AG04450 (cell line): Measurements from ENCODE around the gene CHADL. TPM values are rescaled to one million over a fixed set of nuclear protein-coding genes. Genes with fewer than 3 reads are reported as not detected.

Experiments
- CTCF ChIA-PET: fragments of 300-600, 350-600 bp; formaldehyde crosslinking; extraction: SDS; loops from one replicate; lab custom pipeline; 2022; ENCODE audit warnings: antibody characterized with exemption, inconsistent platforms; lab: Charles Lee
- POLR2A ChIA-PET: fragments of 350-600 bp; formaldehyde crosslinking; extraction: SDS; loops from one replicate; lab custom pipeline; 2021; ENCODE audit warnings: antibody characterized with exemption, inconsistent platforms; lab: Yijun Ruan, JAX
- DNase-seq: peaks from one replicate; pipeline ENCODE4 v3.0.0-alpha.2; 2011; ENCODE audit warnings: low read depth, low spot score
- H3K27ac ChIP-seq: one replicate; pipeline ENCODE4 v1.5.1; 2012; ENCODE audit warnings: low read depth, low read length, control low read depth
- H3K27me3 ChIP-seq: one replicate; pipeline ENCODE4 v1.6.0; 2012; ENCODE audit warnings: low read length; ENCODE audit not compliant: control insufficient read depth, insufficient read depth
- H3K4me3 ChIP-seq: 2 replicates; pipeline ENCODE4 v1.5.1; 2011; ENCODE audit warnings: mild to moderate bottlenecking, low read depth, low read length, control low read depth
- H3K9me3 ChIP-seq: 2 replicates; pipeline ENCODE4 v1.5.1; 2012; ENCODE audit warnings: low read length; ENCODE audit not compliant: control insufficient read depth, insufficient read depth
- CTCF ChIP-seq: IDR thresholded peaks from 2 replicates; pipeline ENCODE4 v1.5.1; 2011; ENCODE audit warnings: low read depth, low read length, control low read depth, inconsistent platforms
- polyA plus RNA-seq: library from polyadenylated mRNA; depleted of rRNA; stranded (reverse); fragments of >200 nt; gene quantifications from 2 replicates; pipeline ENCODE4 v1.2.3, GENCODE V29; 2011

The CHADL gene
- polyA plus RNA-seq, 1 experiment, result 0.24 TPM

GRCh38 chr22:41204066-41204465 lies 36.7 kb downstream of the CHADL start:
- DNase-seq, result no peak
- ChIA-PET CTCF (no interaction called here), POLR2A (no interaction called here)
- Histone ChIP-seq H3K27ac (no peak overlapping the region), H3K4me3 (no peak overlapping the region), H3K27me3 (peaks cover 9% of the 10 kb centered on the region), H3K9me3 (no peaks in the 10 kb centered on the region)
- TF ChIP-seq CTCF, result no peak

- TF ChIP-seq CTCF, result no peak
- H3K27me3 ChIP-seq, result peaks cover 9% of the 10 kb centered on the region
- DNase-seq, result no peak
- H3K4me3 ChIP-seq, result no peak overlapping the region
- no peaks in the 10 kb centered on the region for H3K9me3 ChIP-seq
- ChIA-PET CTCF (no interaction called here), POLR2A (no interaction called here)
- H3K27ac ChIP-seq, result no peak overlapping the region
These were observed 37.6 kb downstream of the CHADL start for GRCh38 chr22:41203118-41203517.

- no peak for TF ChIP-seq CTCF
- POLR2A ChIA-PET, result no interaction called here
- CTCF ChIA-PET, result no interaction called here
These were observed 39.6 kb downstream of the CHADL start for GRCh38 chr22:41201141-41201540.

GRCh38 chr22:41198027-41198580 lies 42.6 kb downstream of the CHADL start:
- no peaks in the 10 kb centered on the region; the same call in 1 of the 2 replicates for H3K9me3 ChIP-seq
- ChIA-PET CTCF (interaction anchor here (1.3 to 1.5 kb wide), 2 partner anchors 9 to 276 kb away, joined by 3 to 4 read pairs; no protein-coding TSS in a partner anchor), POLR2A (interaction anchor here (0.7 kb wide), 1 partner anchor 104 kb away, joined by 8 read pairs; no protein-coding TSS in a partner anchor)
- no peak overlapping the region for H3K27ac ChIP-seq
- no peak for TF ChIP-seq CTCF
- DNase-seq, result no peak
- H3K4me3 ChIP-seq, result peak overlapping the region; percentile 88
- H3K27me3 ChIP-seq, result peaks cover 9% of the 10 kb centered on the region

More at GRCh38 chr22:41201141-41201540, 39.6 kb downstream of the CHADL start:
- no peak overlapping the region for H3K27ac ChIP-seq
- H3K9me3 ChIP-seq, result no peaks in the 10 kb centered on the region; the same call in 1 of the 2 replicates
- no peak overlapping the region for H3K4me3 ChIP-seq
- DNase-seq, result no peak
- peaks cover 9% of the 10 kb centered on the region for H3K27me3 ChIP-seq

GRCh38 chr22:41197038-41197972 lies 43.4 kb downstream of the CHADL start:
- DNase-seq, result no peak
- peaks cover 9% of the 10 kb centered on the region for H3K27me3 ChIP-seq
- peak; percentile 17; the same call in 1 of the 2 replicates for TF ChIP-seq CTCF
- H3K9me3 ChIP-seq, result no peaks in the 10 kb centered on the region; the same call in 1 of the 2 replicates
- H3K27ac ChIP-seq, result no peak overlapping the region
- ChIA-PET CTCF (interaction anchor here (1.5 kb wide), 1 partner anchor 275 kb away, joined by 4 read pairs; no protein-coding TSS in a partner anchor), POLR2A (no interaction called here)
- peak overlapping the region; percentile 88 for H3K4me3 ChIP-seq
